ENCODE results near the gene ANAPC16.
A peak's percentile ranks its signal among the peaks of the same experiment; 100 is the strongest.
"Not testable (repeated sequence)": the region's sequence is repeated elsewhere in the genome, so short reads cannot be mapped to it uniquely, and the experiment has no call there.

The ANAPC16 gene

GRCh38 chr10:72211832-72212231, 4.0 kb upstream of the ANAPC16 start:
- DNase-seq (ENCODE audit: low spot score): not testable (repeated sequence)

- no peak for DNase-seq (ENCODE audit: low spot score)
Measured at GRCh38 chr10:72218325-72218724, 2.5 kb downstream of the ANAPC16 start.

- DNase-seq (ENCODE audit: low spot score): no peak
Measured at GRCh38 chr10:72218726-72219125, 2.9 kb downstream of the ANAPC16 start.

GRCh38 chr10:72219235-72219814, 3.5 kb downstream of the ANAPC16 start:
- DNase-seq (ENCODE audit: low spot score): no peak

GRCh38 chr10:72220637-72221036, 4.8 kb downstream of the ANAPC16 start:
- DNase-seq (ENCODE audit: low spot score): no peak

- DNase-seq (ENCODE audit: low spot score): no peak
Measured at GRCh38 chr10:72221278-72221677, 5.5 kb downstream of the ANAPC16 start.

- DNase-seq (ENCODE audit: low spot score): no peak
Measured at GRCh38 chr10:72223743-72224101, 7.9 kb downstream of the ANAPC16 start.

GRCh38 chr10:72224191-72224590, 8.4 kb downstream of the ANAPC16 start:
- not testable (repeated sequence) for DNase-seq (ENCODE audit: low spot score)

- DNase-seq (ENCODE audit: low spot score): no peak
Measured at GRCh38 chr10:72226418-72227027, 10.7 kb downstream of the ANAPC16 start.

GRCh38 chr10:72227826-72228225, 12.0 kb downstream of the ANAPC16 start:
- DNase-seq (ENCODE audit: low spot score): no peak

- no peak for DNase-seq (ENCODE audit: low spot score)
Measured at GRCh38 chr10:72228318-72228751, 12.5 kb downstream of the ANAPC16 start.

GRCh38 chr10:72229261-72230251, 13.7 kb downstream of the ANAPC16 start:
- DNase-seq (ENCODE audit: low spot score): no peak

- DNase-seq (ENCODE audit: low spot score): no peak
Measured at GRCh38 chr10:72233621-72234020, 17.8 kb downstream of the ANAPC16 start.

GRCh38 chr10:72234560-72235095, 18.8 kb downstream of the ANAPC16 start:
- no peak for DNase-seq (ENCODE audit: low spot score)

GRCh38 chr10:72235544-72236279, 19.9 kb downstream of the ANAPC16 start:
- no peak for DNase-seq (ENCODE audit: low spot score)

GRCh38 chr10:72238392-72239175, 22.8 kb downstream of the ANAPC16 start:
- DNase-seq (ENCODE audit: low spot score): no peak

- DNase-seq (ENCODE audit: low spot score): no peak
Measured at GRCh38 chr10:72239409-72239808, 23.6 kb downstream of the ANAPC16 start.

- no peak for DNase-seq (ENCODE audit: low spot score)
Measured at GRCh38 chr10:72240371-72240770, 24.6 kb downstream of the ANAPC16 start.

- no peak for DNase-seq (ENCODE audit: low spot score)
Measured at GRCh38 chr10:72241691-72242252, 26.0 kb downstream of the ANAPC16 start.

- DNase-seq (ENCODE audit: low spot score): peak; percentile 42
Measured at GRCh38 chr10:72242675-72243074, 26.9 kb downstream of the ANAPC16 start.
